Body of pancreas (tissue), 4 donors: ENCODE measurements around the gene ADAM11.

ENCODE experiments used
- POLR2A ChIP-seq, 3 donors: fragments of 450-650 bp; IDR thresholded peaks; one replicate each; pipeline ENCODE4 v1.6.1; 2016; ENCODE audit warnings: antibody characterized with exemption in 3 of 3, mild to moderate bottlenecking in 2 of 3
- TF ChIP-seq, protein P1 (sequence below), 7 experiments: fragments of 450-650 bp in 4 of 7; fragments of 200-600 bp in 3 of 7; sonication (generic) in 3 of 7; IDR thresholded peaks; one replicate each; pipeline ENCODE4 v1.5.1; 2016 to 2019; ENCODE audit warnings: antibody characterized with exemption in 7 of 7

DNA sequence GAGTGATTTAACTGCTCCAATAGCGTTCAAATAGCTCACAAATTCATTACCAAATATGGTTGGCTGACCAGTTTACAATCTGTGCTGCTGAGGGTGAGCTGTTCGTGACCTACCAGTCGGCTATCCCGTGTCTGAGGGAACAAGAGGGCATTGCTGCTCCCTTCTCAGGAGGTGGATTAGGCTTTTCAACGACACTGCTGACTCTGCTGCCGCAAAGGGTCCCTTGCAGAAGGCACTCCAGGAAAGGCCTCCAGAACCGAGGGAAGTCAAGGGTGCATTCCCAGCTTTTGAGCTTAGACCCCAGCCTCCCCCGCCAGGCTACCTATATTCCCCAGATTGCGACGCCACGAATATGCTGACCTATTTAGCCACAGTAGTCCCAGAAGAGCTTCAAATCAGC is 39.0 kb downstream of the ADAM11 start:
- TF ChIP-seq, protein P1, sequence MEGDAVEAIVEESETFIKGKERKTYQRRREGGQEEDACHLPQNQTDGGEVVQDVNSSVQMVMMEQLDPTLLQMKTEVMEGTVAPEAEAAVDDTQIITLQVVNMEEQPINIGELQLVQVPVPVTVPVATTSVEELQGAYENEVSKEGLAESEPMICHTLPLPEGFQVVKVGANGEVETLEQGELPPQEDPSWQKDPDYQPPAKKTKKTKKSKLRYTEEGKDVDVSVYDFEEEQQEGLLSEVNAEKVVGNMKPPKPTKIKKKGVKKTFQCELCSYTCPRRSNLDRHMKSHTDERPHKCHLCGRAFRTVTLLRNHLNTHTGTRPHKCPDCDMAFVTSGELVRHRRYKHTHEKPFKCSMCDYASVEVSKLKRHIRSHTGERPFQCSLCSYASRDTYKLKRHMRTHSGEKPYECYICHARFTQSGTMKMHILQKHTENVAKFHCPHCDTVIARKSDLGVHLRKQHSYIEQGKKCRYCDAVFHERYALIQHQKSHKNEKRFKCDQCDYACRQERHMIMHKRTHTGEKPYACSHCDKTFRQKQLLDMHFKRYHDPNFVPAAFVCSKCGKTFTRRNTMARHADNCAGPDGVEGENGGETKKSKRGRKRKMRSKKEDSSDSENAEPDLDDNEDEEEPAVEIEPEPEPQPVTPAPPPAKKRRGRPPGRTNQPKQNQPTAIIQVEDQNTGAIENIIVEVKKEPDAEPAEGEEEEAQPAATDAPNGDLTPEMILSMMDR (IDR thresholded peaks at IDR 0.05): no peak
- no peak for TF ChIP-seq POLR2A (IDR thresholded peaks at IDR 0.05)
